Fibroblast of pulmonary artery (primary cell): ENCODE results near the gene FOXK2.
A peak's percentile ranks its signal among the peaks of the same experiment; 100 is the strongest.

ENCODE experiments used
- DNase-seq: peaks from one replicate; pipeline ENCODE4 v3.0.0-alpha.2; 2010; ENCODE audit warnings: low read depth
- H3K4me3 ChIP-seq: replicated peaks from 2 replicates; pipeline ENCODE4 v1.5.1; 2011; ENCODE audit warnings: low read depth, mild to moderate bottlenecking, control low read depth, low read length, moderate library complexity
- TF ChIP-seq, protein P1 (sequence below): IDR thresholded peaks from 2 replicates; pipeline ENCODE4 v1.5.1; 2011; ENCODE audit warnings: mild to moderate bottlenecking, control low read depth, low read length, inconsistent platforms; ENCODE audit errors: missing control alignments

Gene FOXK2

DNA sequence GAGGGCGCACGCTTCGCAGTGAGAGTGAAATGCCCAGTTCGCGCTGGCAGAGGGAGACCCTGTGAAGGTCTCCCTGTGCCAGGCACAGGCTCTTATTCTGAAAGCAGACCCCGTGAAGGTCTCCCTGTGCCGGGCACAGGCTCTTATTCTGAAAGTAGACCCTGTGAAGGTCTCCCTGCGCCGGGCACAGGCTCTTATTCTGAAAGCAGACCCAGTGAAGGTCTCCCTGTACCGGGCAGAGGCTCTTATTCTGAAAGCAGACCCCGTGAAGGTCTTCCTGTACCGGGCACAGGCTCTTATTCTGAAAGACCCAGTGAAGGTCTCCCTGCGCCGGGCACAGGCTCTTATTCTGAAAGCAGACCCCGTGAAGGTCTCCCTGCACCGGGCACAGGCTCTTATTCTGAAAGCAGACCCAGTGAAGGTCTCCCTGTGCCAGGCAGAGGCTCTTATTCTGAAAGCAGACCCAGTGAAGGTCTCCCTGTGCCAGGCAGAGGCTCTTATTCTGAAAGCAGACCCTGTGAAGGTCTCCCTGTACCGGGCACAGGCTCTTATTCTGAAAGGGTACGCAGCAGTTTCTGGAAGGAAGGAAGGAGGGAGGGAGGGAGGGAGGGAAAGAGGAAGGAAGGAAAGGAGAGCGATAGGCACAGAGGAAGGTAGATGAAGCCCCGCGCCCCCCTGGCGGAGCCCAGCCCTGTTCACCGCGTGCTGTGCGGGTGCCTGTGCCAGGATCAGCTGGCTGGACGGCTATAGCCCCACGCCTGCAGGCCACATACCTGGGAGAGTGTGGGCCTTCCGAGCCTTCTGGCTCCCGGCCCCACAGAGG, 73.4 kb downstream of the FOXK2 start:
- peak overlapping the region; percentile 58 for H3K4me3 ChIP-seq
- TF ChIP-seq, protein P1, sequence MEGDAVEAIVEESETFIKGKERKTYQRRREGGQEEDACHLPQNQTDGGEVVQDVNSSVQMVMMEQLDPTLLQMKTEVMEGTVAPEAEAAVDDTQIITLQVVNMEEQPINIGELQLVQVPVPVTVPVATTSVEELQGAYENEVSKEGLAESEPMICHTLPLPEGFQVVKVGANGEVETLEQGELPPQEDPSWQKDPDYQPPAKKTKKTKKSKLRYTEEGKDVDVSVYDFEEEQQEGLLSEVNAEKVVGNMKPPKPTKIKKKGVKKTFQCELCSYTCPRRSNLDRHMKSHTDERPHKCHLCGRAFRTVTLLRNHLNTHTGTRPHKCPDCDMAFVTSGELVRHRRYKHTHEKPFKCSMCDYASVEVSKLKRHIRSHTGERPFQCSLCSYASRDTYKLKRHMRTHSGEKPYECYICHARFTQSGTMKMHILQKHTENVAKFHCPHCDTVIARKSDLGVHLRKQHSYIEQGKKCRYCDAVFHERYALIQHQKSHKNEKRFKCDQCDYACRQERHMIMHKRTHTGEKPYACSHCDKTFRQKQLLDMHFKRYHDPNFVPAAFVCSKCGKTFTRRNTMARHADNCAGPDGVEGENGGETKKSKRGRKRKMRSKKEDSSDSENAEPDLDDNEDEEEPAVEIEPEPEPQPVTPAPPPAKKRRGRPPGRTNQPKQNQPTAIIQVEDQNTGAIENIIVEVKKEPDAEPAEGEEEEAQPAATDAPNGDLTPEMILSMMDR: no peak
- peak; percentile 82 for DNase-seq

DNA sequence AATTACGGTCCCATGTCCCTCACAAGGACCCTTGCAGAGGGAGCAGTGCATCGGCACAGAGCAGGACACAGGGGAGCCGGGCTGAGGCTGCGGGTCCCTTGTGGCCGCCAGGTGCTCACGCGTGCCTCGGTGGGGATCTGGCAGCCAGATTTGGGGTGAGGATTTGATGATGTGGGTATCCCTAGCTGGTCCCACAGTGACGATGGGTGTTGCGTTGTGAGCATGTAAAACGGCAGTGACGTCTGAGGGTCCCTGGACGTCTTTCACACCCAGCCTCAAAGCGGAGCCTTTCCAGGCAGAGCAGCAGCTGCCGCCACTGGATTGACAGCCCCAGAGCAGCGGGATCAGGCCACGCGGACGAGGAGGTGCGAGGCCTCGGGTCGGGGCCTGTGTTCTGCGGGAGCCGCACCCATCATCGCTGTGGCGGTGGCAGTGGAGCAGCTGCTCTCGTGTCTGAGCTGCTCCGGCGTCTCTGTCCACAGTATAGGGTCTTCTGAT, 74.1 kb downstream of the FOXK2 start:
- DNase-seq: no peak
- H3K4me3 ChIP-seq: peak overlapping the region; percentile 58
- TF ChIP-seq, protein P1: no peak

DNA sequence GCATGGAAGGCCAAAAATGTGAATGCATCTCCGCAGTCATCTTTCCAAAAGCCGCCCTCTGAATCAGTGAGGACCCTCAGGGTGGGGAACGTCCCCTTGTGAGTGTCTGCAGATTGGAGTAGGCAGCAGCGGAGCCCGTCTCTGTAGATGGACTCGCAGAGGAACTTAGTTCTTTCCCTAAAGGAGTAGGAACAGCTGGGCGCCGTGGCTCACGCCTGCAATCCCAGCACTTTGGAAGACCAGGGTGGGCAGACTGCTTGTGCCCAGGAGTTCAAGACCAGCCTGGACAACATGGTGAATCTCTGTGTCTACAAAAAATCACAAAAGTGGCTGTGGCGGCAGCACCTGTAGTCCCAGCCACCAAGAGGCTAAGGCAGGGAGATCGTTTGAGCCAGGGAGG, 75.0 kb downstream of the FOXK2 start:
- no peak overlapping the region for H3K4me3 ChIP-seq
- no peak for DNase-seq
- TF ChIP-seq, protein P1: no peak

DNA sequence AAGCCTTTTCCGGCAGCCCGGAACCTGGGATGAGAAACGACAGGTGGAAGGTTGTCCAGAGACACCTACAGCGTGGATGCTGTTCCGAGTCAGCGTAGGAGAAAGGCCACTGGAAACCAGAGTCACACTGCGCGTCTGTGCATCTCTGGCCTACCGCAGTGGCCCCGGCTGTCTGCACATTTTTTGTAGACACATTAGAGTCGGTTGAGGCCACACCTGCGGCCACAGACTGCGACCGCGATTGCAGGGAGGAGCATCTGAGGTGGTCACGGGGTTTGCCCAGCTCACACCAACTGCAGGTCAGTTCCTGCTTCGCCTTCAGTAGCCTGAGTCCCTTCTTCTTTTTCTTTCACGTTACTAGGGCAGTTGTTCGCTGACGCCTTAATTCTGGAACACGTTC, 76.4 kb downstream of the FOXK2 start:
- no peak overlapping the region for H3K4me3 ChIP-seq
- DNase-seq: no peak
- TF ChIP-seq, protein P1: no peak

DNA sequence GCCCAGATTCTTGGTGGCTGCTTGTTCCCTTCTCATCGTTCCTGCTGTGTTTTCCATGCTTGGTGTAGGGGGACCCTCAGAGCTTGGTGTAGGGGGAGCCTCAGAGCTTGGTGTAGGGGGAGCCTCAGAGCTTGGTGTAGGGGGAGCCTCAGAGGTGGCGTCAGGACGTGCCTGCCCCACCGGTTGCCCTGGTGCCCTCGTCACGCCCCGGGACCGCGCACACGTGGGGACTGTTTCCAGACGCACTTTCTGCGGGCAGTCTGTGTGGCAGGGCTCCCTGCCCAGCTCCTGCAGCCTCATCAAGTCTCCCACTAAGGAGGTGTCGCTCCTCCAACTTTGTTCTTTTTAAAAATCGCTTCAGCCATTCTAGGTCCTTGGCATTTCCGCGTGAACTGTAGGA, 76.8 kb downstream of the FOXK2 start:
- DNase-seq: no peak
- TF ChIP-seq, protein P1: no peak

DNA sequence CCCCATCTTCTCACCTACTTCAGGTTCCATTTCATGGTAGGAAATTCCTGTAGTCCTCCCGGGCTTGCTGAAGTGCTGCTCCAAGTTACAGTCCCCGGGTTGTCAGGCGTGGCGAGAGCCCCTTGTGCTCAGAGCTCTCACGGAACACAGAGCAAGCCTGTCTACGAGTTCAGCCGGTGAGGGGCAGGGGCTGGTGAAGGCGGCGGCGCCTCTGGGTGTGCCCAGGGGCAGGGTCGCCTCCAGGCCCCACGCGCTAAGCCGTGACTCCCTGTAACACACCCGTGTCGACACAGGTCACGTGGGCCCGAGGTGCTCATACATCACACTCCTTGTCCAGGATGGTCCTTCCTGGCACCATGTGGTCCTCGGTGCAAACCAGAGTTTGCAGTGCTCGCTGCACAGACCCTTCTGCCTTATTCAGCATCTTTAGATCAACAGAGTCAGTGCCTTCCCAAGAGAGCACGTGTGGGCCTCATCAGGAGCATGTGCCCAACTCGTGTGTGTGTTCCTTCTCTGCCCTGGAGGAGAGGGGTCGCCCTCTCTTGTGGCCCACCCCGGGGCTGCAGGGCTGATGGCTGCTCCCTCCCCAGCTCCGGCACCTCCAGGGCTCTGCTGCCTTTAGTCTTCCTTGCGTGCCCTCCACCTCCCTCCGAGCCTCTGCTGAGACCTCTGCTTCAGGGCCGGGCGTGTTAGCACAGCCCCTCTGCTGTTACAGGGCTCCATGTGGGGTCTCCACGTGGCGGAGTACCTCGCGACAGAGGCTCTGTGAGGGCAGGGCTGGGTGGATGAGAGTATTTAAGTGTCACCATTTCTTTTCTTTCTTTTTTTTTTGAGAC, 77.5 kb downstream of the FOXK2 start:
- H3K4me3 ChIP-seq: no peak overlapping the region
- DNase-seq: no peak
- TF ChIP-seq, protein P1: no peak

More for the DNA sequence above, 76.8 kb downstream of the FOXK2 start:
- no peak overlapping the region for H3K4me3 ChIP-seq
